Measurements from ENCODE around the gene TGFBI. TPM values are rescaled to one million over a fixed set of nuclear protein-coding genes. Genes with fewer than 3 reads are reported as not detected.
A peak's percentile ranks its signal among the peaks of the same experiment; 100 is the strongest.

Gene TGFBI
- total RNA-seq, 1 donor from 2014 or later, result 16.9 TPM

DNA sequence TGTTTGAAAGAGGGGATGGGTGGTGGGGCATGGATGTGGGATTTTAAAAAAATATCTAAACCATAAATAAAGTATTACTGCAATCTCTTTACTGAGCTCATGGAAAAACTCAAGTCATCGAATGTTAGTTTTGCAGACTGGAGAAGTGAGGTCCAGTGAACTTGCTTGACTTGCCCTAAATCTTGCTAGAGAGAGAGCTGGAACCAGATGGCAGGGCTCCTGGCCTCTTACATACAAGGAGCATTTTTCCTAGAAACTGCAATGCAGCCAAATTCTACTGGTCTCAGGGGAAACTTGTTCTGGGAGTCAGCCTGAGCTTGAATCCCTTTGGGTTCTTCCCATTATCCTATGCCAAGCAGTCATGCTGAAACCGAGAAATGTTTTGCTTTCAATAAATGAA is 2.9 kb upstream of the TGFBI start:
- DNase-seq (ENCODE audit: low read depth, low spot score), result no peak

DNA sequence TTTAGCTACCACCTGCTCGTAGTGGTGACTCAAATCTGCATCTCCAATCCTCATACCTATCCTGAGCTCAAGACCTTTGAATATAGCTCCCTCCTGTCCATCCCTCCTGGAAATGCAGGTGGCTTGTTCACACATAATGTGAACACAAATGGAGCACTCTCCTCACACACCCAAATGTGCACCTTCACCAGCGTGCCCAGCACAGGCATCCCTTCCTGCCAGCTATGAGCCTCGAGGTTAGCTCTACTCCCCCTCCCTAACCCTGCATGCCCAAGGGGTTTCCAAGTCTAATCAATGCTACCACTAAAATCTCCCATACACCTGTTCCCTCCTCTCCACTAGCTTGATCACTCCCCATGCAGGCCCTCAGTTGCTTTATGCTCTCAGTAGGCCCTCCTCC is 2.2 kb upstream of the TGFBI start:
- no peak for DNase-seq (ENCODE audit: low read depth, low spot score)

DNA sequence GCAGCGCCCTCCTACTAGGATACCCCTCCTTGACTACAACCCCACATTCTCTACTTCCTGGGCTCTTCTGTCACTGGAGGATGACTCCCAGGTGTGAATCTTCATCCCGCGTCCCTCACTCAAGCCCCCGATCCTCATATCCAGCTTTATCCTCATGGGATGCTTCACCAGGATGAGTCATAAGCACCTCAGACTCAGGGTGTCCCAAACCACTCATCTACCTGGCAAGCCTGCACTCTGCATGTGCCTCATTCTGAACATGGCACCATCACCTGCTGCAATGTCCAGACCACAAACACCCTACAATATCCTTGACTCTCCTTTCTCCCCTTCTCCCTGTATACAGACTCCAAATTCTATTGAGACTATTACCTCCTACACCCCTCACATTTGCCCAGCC is 1.5 kb upstream of the TGFBI start:
- no peak for DNase-seq (ENCODE audit: low read depth, low spot score)

DNA sequence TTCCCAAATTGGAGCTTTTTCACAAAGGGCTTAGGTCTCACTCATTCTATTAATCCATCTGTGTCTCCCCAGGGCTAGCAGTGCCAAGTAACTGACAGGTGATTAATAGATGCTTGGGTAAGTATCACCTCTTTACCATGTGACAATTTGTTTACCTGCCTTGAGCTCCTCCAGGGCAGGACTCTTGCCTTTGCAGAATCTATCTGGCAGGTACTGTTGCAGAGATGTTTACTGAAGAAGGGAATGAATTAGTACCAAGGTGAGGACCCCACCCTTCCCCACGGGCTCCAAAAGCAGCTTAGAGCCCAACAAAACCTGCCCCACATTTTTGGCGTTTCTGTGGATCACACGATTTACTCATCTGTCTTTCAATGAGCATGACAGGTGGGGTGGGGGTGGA is 698 bp upstream of the TGFBI start:
- DNase-seq (ENCODE audit: low read depth, low spot score), result no peak

DNA sequence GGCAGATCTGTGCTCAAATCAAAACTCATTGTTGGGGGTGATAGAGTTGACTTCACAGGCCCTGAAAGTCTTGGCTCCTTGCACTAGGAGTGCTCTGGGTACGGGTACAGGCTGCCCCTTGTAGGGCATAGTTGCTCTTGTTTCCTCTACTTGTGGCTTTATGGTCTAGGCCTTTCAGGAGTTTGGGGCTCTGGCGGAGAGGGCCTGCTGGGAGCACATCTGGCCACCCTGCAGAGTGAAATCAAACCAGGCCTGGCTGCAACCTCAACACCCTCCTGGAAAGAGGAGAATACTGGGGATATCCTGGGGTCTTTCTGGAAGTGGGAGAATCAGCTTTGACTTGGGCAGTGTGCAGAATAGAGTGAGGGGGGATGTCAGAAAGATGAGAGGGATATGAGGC is 1.5 kb downstream of the TGFBI start:
- no peak for DNase-seq (ENCODE audit: low read depth, low spot score)

DNA sequence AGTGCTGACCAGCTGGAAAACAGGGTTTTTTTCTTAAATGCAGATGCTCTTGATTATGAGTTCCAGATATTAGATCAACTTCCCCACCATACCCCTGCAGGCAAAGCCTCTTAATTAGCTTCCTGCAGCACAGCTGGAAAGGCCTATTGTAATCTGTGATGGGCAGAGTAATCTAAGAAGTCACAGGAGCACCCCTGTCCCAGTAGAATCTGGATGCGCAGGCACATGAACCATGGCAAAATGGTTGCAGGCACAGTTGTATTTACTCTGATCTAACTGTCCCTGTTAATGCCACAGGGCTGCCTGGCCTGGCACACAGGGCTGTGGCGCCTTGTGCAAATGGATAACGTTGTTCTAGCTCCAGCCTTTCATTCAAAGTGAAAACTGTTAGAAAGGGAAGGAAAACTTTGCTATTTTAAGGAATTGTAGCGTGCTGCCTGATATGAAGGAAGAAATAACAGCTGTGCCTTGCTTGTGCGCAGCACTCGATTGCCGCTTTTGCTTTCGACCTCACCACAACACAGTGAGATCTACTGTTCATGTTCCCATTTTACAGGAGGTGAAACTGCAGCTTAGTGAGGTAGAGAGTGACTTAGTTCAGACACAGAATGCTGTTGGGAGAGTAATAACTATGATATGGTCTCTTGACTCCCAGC is 2.3 kb downstream of the TGFBI start:
- DNase-seq (ENCODE audit: low read depth, low spot score), result no peak

DNA sequence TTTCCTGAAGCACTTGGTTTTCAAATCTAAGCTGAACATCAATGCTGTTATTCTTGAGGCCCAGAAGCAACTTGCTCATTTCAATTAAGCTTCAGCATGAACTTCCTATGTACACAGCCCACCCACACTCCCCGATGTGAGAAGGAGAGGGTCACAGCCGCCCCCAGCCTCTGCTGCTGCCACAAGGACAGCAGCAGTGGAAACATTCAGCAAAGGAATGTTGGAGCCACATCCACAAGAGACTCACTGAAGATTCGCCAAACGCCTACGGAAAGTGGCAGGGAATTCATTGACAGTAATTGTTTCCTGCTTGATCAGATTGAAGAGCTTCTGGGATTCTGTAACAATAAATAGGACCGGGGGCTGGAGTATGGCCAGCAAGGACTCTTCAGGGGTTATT is 2.9 kb downstream of the TGFBI start:
- DNase-seq (ENCODE audit: low read depth, low spot score), result no peak

DNA sequence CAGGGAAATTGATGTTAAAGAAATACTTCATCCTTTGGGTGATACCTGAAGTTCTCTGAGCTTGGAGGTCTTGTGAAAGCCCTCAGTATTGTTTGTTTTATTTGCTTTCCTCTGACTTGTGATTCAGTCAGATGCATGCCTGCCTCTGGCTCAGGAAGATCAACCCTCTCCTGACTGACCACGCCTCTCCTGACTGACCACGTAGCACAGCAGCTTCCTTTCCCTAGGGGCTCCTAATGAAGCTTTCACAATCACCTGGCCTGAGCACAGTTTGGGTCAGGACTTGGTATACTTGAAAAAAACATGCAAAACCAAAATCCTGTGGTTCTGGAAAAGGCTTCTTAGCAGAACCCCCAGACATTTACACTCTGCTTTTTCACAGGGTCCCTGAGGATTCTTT is 3.8 kb downstream of the TGFBI start:
- DNase-seq (ENCODE audit: low read depth, low spot score), result no peak

DNA sequence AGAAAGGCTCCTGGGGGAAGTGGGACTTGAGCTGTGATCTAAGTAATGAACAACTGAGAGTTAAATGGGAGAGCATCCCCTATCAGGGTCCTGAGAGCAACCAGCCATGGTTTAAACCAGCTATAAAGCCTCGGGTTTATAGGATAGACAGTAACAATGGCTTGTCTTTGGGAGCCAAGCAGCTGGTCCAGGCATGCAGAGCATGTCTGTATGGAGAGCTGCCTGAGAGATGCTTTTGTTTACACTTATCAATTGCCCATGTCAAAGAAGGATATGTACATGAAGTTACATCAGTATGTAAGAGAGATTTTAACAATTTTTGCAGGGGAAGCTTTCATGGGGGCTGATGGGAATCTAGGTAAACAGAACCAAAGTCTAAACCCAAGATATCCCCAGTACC is 4.4 kb downstream of the TGFBI start:
- DNase-seq (ENCODE audit: low read depth, low spot score), result no peak

DNA sequence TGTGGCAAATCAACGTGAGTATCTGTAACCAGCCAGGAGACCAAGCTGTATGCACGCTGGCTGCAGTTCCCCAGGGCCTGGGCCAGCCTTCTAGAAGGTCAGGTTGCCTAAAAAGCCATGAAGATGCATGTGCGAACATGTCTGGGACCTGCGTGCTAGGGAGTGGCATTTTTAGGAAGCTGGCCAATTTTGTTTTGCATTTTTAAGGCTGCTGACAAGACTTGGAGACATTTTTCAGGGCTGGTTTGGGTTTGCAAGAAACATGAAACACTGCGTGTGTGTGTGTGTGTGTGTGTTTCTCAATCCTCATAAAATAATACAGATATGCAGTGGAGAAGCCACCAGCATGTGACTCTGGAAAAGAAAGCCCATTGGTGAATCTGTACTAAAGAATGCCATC is 5.1 kb downstream of the TGFBI start:
- DNase-seq (ENCODE audit: low read depth, low spot score), result no peak

DNA sequence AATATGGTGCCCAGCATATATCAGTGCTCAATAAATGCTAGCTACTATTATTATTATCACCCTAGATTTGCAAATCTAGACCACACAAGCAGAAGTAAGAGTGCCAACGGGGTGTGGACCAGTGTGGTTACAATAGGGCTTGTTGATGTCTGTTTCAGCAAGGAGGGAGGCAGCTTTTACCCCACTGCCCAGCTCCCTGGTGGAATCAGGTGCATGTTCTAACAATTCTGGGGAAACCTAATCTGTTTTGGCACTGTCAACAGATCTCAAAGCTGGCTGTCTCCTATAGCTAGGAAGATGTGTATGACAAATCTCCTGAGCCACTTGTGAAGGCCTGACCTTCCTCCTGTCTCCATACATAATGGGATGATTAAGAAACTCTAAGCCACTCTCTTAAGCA is 5.7 kb downstream of the TGFBI start:
- DNase-seq (ENCODE audit: low read depth, low spot score), result no peak

DNA sequence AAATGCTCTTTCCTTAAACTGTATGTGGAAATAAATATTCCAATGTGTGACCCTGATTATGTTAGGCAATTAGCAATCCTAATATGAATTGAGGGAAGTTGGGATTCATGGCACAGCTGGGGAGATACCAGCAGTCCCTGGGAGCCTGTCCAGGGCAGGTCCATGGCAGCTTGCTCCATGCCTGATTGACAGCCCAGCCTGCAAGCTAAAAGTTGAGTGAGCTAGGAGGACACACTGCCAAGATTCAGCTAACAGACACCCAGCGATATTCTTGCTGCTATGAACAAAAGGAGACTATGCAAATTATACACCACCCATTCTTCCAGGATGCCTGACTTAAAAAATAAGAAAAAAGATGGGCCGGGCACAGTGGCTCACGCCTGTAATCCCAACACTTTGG is 6.2 kb downstream of the TGFBI start:
- no peak for DNase-seq (ENCODE audit: low read depth, low spot score)

DNA sequence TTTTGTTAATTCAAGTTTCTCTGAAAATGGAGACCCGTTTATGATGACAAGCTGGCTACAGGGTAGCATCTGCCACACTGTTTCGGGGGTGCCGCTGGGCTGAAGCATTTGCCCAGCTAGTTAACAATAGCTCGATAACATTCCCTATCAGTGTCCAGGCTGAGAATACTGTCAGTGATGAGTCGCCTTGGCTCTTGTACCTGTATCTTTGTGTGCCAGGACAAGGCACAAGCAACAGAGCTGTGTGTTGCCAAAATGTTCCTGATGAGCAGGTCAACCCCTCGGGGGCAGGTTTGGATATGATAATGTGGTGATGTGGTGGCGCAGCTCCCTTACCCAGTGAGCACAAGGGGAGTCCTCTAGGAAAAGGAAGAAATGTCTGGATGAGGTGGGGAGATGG is 7.0 kb downstream of the TGFBI start:
- no peak for DNase-seq (ENCODE audit: low read depth, low spot score)

DNA sequence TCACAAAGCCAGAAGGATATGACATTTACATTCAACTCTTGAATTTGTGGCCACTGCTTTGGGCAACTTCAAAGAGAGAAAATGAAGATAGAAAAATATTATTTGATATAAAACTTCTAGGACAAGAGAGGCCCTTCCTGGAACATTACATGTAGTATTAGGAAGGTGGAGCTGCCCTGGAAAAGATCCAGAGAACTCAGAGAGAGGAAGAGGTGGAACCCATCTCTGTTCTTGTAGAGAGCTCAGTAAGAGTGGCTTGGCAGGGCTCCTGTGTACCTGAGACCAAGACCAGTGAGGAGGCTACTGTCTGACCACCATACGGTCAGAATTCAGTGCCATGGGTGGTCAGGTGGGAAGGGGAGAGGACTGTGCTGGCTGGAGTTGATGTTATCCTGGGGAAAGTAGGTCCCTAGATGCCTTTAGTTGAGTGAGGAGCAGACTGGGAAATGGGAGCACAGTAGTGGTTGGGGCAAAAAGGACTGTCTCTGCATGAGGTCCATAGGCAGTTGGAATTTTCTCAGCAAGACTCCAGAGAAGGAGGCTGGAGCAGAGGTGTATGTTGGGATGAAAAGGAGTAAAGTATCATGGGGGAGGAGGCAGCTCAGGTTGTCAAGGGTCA is 7.6 kb downstream of the TGFBI start:
- DNase-seq (ENCODE audit: low read depth, low spot score), result no peak

DNA sequence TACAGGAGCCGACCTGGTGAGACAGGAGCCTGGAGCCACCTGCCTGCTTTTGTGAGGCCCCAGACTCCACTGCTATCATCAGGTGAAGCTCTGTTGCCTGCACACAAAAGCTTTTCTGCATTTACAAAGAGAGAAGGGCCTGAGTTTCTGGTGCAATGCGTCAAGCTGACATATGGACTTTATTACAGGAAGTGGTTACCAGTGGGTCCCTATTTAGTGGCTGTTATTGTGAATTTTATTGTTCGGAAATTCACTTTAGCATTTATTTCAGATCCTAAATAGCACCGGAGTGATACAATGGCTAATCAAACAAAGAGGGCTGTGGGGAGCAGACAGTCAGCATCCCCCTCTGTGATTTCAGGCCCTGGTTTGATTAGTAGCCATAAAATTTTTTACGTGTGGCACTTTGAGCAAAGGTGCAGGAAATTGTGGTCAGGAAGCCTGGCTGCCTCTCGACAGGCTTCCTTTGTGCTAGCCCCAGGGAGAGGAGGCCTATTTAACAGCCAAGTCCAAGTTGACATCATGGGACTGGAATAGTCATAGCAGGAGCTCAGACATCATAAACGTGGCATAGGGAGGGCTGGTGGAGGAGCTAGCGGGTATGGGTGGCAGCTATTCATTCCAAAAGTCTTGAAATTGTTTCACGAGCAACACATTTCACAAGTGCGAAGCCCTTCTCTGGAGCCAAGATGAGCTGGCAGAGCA is 8.4 kb downstream of the TGFBI start:
- peak; percentile 11 for DNase-seq (ENCODE audit: low read depth, low spot score)

DNA sequence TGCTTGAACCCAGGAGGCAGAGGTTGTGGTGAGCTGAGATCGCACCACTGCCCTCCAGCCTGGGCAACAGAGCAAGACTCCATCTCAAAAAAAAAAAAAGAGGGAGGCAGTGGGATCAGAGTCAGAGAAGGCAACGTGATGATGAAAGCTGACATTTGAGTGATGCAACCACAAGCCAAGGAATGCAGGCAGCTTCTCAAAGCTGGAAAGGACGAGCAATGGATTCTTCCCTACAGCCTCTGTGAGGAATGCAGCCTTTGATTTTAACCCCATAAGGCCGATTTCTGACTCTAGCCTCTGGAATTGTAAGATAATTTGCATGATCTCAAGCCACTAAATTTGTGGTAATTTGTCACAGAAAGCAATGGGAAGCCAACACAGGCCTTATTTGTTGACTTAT is 9.8 kb downstream of the TGFBI start:
- DNase-seq (ENCODE audit: low read depth, low spot score), result no peak

DNA sequence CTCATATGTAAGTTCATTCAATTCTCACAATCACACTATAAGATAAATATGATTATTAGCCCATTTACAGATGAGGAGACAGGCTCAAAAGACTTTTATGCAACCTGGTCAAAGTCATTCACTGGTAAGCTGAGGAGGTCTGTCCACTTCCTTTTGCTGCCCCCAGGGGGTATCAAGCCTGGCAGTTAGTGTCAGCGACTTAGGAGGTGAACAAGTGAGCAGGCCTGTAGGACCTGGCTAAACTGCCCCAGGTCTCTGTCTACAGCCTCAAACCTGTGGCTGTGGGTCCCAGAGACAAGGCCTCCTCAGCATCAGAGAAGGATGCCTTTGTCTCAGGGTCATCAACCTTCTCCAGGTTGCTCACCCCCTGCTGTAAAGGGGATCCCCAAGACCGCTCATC is 10.4 kb downstream of the TGFBI start:
- DNase-seq (ENCODE audit: low read depth, low spot score), result no peak

DNA sequence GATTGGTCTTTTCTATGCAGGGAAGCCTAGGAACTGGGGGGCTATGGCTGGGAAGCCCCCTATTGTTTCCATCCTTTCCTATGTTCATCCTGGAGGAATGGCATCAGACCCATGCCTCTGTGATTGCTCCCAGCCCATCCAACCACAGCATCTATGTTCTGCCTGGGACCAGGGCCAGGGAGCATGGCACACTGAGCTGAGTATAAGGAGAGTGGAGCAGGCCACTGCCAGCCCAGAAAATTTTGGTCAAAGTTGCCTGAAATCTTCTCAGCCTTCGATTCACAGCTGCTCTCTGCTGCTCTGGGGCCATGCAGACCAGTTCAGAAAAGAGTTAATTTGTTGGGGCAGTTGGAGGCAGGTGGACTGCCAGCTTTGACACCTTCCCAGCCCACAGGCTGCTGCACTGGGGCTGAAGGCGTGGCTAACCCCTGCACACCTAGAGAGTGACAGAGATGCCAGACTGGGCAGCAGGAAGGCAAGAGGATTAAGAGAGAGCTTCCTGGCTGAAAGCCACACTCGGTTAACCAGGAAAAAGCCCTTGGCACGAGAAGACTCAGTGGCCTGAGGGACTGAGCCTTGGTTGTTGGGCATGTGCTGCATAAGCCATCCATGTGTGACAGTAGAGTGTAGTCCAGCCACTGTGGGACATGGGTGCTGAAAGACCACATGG is 12.1 kb downstream of the TGFBI start:
- DNase-seq (ENCODE audit: low read depth, low spot score), result no peak

DNA sequence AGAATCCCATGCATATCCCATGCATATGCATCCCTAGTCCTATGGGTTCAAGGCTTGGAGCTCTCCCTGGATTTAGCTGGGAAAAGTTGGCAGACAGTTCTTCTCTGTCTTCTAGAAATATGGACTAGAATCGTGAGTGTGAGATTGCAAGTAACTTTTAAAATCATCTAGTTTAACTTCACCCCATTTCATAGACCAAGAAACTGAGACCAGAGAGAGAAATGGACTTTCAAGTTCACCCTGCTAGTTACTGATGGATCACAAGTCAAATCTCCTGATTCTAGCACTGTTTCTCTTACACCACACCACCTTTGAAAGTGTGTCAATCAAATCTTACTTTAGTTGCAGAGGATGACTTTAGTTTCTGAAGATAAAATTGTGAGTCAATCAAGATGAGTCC is 13.4 kb downstream of the TGFBI start:
- no peak for DNase-seq (ENCODE audit: low read depth, low spot score)

DNA sequence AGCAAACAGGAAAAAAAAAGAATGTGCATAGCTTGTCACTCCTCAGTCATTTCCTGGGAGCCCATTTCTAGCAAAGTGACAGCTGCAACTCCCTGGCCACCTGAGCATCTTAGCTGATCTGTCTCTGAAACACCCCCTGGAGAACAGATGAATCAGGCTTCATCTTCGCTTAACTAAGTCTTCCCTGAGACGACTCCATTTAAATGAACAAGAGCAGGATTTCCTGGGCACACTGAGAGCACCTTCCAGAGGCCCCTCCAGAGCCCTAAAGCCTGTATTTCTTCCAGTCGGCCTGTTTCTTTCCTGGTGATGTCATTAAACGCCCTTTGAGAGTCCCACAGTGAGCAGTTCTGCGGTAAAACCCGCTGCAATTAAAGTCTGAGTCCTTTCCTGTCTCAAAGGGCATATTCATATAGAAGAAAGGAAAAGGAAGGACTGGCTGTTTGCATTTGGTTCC is 13.9 kb downstream of the TGFBI start:
- peak; percentile 4 for DNase-seq (ENCODE audit: low read depth, low spot score)

DNA sequence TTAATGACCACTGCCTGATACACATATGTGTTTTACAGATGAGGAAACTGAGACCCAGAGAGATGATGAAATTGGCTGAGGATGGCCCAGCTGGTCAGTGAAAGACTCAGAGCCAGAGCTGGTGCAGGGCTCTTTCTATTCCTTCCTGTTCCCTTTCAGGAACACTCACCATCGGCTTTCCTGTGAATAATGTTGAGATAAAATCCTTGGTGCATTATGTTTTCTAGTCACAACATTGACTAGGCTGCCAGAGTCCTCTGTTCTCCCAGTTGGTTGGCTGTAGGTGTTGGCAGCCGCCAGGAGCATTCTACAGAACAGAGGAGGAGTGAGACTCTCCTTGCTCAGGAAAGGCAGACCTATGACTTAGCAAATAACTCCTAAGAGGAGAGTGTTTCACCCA is 14.8 kb downstream of the TGFBI start:
- peak; percentile 20 for DNase-seq (ENCODE audit: low read depth, low spot score)

DNA sequence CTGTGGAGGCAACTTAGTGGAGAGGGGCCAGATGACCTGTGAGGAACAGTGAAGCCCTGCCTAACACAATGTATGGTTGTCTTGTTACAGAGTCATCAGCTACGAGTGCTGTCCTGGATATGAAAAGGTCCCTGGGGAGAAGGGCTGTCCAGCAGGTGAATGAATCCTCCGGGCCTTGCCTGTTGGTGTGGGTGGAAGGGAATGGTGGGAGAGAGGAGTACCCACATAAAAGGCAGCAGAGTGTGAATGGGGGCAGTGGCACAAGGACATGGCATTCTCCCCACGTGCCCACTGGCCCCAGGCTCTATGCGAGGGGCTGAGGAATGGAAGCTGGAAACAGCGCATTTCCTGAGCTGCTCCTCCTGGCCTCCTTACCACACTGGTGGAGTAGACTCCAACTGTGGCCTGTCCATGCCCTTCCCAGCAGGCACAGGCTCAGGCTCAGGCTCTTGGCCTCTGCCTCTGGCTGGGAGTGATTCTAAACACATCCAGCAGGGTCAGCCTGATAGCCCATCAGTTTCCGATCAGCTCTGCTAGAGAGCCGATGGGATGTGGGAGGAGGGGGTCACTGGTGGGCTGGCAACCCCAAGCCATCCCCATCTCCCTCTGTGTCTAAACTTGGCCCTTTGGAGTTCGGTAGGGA is 15.3 kb downstream of the TGFBI start:
- DNase-seq (ENCODE audit: low read depth, low spot score), result no peak

Data from pulmonary artery endothelial cell (primary cell).